ENCODE data around the gene NAT9.

NAT9 gene

DNA sequence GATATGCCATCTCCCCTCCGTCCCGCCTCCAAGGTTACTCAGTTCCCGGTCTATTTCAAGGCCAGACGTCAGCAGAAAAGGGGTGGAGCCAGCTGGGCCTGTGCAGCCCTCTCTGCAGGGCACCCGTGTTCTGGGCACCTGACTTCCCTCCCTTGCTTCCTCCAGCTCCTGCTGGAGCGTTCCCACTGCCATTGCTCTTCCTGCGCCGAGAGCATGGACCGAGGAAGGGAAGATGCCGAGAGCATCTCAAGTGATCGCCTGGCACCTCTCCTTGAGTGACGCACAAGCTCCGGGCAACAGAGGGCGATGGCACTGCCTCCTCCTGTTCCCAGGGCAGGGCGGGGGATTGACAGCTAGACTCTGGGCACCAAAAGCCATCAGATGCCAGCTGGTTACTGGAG is 29.4 kb upstream of the NAT9 start:
- no peak overlapping the region for H3K27ac ChIP-seq (ENCODE audit: low read depth in 2 of 2, low read length in 2 of 2)
- no peak overlapping the region for H3K9ac ChIP-seq (ENCODE audit: low read depth in 1 of 2, low read length in 2 of 2)
- no peaks in the 10 kb centered on the region for H3K9me3 ChIP-seq (ENCODE audit: control insufficient read depth in 2 of 2, low read length in 2 of 2)
- H3K36me3 ChIP-seq (ENCODE audit: control insufficient read depth in 2 of 2, insufficient read depth in 2 of 2, low read length in 2 of 2): peaks cover 4 to 18% of the 10 kb centered on the region in 2 donors
- H3K4me3 ChIP-seq (ENCODE audit: low read length in 2 of 2): no peak overlapping the region
- H3K27me3 ChIP-seq (ENCODE audit: control insufficient read depth in 2 of 2, insufficient read depth in 2 of 2, low read length in 2 of 2): no peaks in the 10 kb centered on the region
- no peaks in the 10 kb centered on the region for H3K4me1 ChIP-seq (ENCODE audit: control insufficient read depth in 2 of 2, insufficient read depth in 2 of 2, low read length in 2 of 2)

DNA sequence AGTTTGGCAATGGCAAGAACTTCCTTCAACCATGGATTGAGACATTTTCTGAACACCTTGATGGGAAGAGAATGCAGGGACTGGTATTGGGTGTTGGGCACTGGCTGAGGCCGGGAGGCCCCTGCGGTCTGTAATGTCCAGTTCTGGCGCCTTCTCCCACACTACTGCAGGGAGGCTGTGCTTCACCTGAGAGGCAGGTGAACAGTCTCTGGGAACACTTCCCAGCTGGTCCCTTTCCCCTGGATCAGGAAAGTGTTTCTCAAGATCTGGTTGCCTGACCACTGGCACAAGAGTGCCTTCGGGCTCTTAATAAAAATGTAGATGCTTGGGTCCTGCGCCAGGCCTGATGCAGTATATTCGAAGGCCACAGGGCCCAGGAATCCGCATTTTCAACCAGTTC is 28.5 kb upstream of the NAT9 start:
- Histone ChIP-seq H3K4me1 (ENCODE audit: control insufficient read depth in 2 of 2, insufficient read depth in 2 of 2, low read length in 2 of 2) (no peaks in the 10 kb centered on the region), H3K36me3 (ENCODE audit: control insufficient read depth in 2 of 2, insufficient read depth in 2 of 2, low read length in 2 of 2) (peaks cover 9 to 17% of the 10 kb centered on the region in 2 donors), H3K27ac (ENCODE audit: low read depth in 2 of 2, low read length in 2 of 2) (no peak overlapping the region), H3K9me3 (ENCODE audit: control insufficient read depth in 2 of 2, low read length in 2 of 2) (no peaks in the 10 kb centered on the region), H3K27me3 (ENCODE audit: control insufficient read depth in 2 of 2, insufficient read depth in 2 of 2, low read length in 2 of 2) (no peaks in the 10 kb centered on the region), H3K9ac (ENCODE audit: low read depth in 1 of 2, low read length in 2 of 2) (no peak overlapping the region), H3K4me3 (ENCODE audit: low read length in 2 of 2) (no peak overlapping the region)

DNA sequence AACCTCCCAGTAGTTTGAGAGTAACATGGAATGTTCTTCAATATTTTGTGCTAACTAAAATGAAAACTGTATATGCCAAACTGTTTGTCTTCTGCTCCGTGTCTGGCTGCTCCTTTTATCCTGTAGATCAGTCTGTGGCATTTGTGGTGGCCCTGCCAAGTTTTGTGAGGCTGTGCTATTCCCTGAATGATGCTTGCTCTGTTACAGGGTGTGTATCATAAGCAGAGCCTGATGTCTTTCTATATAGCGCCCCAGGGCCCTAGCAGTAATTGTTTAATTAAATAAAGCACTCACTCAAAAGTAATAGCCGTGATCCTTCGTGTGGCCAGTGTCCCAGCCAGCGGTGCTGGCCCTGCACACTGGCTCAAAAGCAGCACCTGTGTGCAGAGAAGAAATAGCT is 27.8 kb upstream of the NAT9 start:
- no peak overlapping the region for H3K4me3 ChIP-seq (ENCODE audit: low read length in 2 of 2)
- H3K4me1 ChIP-seq (ENCODE audit: control insufficient read depth in 2 of 2, insufficient read depth in 2 of 2, low read length in 2 of 2): no peaks in the 10 kb centered on the region
- H3K27me3 ChIP-seq (ENCODE audit: control insufficient read depth in 2 of 2, insufficient read depth in 2 of 2, low read length in 2 of 2): no peaks in the 10 kb centered on the region
- H3K27ac ChIP-seq (ENCODE audit: low read depth in 2 of 2, low read length in 2 of 2): no peak overlapping the region
- H3K9me3 ChIP-seq (ENCODE audit: control insufficient read depth in 2 of 2, low read length in 2 of 2): no peaks in the 10 kb centered on the region
- no peak overlapping the region for H3K9ac ChIP-seq (ENCODE audit: low read depth in 1 of 2, low read length in 2 of 2)
- H3K36me3 ChIP-seq (ENCODE audit: control insufficient read depth in 2 of 2, insufficient read depth in 2 of 2, low read length in 2 of 2): peaks cover 10 to 23% of the 10 kb centered on the region in 2 donors

DNA sequence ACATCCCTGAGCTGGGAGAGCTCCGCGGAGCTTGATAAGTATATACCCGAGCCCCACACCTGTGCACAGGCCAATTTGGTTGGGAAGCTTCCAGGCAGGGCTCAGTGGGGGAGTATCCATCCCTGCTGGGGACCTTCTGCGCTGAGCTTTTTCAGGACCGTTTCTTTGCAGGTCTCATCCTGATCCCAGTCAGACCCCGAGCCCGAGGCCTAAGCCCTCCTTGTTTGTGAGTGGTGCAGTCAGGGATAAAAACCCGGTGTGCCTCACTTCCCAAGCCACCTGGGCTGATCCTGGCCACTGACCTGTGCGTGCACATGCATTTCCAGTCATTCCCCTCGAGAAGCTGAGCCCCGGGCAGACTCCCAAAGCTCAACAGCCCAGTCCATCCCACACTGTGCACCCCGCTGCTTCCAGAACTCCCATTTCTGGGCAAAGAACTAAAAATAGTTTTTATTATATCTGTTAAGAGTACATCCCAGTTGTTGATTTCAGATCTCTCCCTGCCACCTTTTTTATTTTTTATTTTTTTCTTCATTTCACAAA is 27.3 kb upstream of the NAT9 start:
- H3K9ac ChIP-seq (ENCODE audit: low read depth in 1 of 2, low read length in 2 of 2): no peak overlapping the region
- no peak overlapping the region for H3K27ac ChIP-seq (ENCODE audit: low read depth in 2 of 2, low read length in 2 of 2)
- no peaks in the 10 kb centered on the region for H3K4me1 ChIP-seq (ENCODE audit: control insufficient read depth in 2 of 2, insufficient read depth in 2 of 2, low read length in 2 of 2)
- no peaks in the 10 kb centered on the region for H3K27me3 ChIP-seq (ENCODE audit: control insufficient read depth in 2 of 2, insufficient read depth in 2 of 2, low read length in 2 of 2)
- peaks cover 10 to 28% of the 10 kb centered on the region in 2 donors for H3K36me3 ChIP-seq (ENCODE audit: control insufficient read depth in 2 of 2, insufficient read depth in 2 of 2, low read length in 2 of 2)
- no peaks in the 10 kb centered on the region for H3K9me3 ChIP-seq (ENCODE audit: control insufficient read depth in 2 of 2, low read length in 2 of 2)
- H3K4me3 ChIP-seq (ENCODE audit: low read length in 2 of 2): no peak overlapping the region

DNA sequence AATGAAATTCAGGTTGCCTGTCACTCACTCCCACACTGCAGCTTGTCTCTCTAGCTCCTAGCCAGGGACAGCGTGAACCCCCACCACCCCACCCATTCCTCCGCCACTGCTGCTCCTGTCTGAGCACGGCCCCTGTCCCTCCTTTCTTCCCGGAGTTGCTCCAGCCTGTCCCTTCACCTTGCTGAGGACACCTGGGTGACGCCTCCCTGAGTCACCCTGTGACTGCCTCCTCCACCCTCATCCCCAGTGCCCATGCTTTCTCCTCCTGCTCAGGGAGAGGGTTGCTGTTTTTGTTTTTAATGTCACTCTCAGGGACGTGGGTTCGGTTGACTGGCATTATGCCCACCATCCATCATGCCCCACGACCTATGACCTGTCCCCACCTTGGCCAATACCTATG is 25.8 kb upstream of the NAT9 start:
- Histone ChIP-seq H3K4me1 (ENCODE audit: control insufficient read depth in 2 of 2, insufficient read depth in 2 of 2, low read length in 2 of 2) (no peaks in the 10 kb centered on the region), H3K9me3 (ENCODE audit: control insufficient read depth in 2 of 2, low read length in 2 of 2) (no peaks in the 10 kb centered on the region), H3K4me3 (ENCODE audit: low read length in 2 of 2) (no peak overlapping the region), H3K27ac (ENCODE audit: low read depth in 2 of 2, low read length in 2 of 2) (no peak overlapping the region), H3K27me3 (ENCODE audit: control insufficient read depth in 2 of 2, insufficient read depth in 2 of 2, low read length in 2 of 2) (no peaks in the 10 kb centered on the region), H3K9ac (ENCODE audit: low read depth in 1 of 2, low read length in 2 of 2) (no peak overlapping the region), H3K36me3 (ENCODE audit: control insufficient read depth in 2 of 2, insufficient read depth in 2 of 2, low read length in 2 of 2) (peaks cover 10 to 36% of the 10 kb centered on the region in 2 donors)

DNA sequence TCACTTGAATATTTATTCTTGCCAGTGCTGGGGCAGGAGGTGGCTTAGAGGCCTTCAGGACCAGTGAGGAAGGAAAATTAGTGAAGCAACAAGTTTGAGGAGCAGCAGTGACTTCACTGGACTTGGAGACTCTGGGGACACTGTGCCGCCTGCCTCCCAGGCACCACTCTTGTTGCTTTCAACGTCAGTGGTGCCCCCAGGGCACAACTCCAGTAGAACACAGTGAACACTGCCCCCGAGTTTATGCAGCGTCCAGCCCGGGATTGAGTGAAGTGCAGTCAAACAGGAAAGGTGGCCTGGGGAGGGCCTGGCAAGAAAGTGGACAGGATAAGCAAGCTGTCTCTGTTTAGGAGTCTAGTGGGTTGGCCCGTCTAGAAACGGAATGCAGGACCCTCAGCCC is 24.4 kb upstream of the NAT9 start:
- Histone ChIP-seq H3K9ac (ENCODE audit: low read depth in 1 of 2, low read length in 2 of 2) (no peak overlapping the region), H3K27ac (ENCODE audit: low read depth in 2 of 2, low read length in 2 of 2) (no peak overlapping the region), H3K9me3 (ENCODE audit: control insufficient read depth in 2 of 2, low read length in 2 of 2) (no peaks in the 10 kb centered on the region), H3K36me3 (ENCODE audit: control insufficient read depth in 2 of 2, insufficient read depth in 2 of 2, low read length in 2 of 2) (peaks cover 14 to 45% of the 10 kb centered on the region in 2 donors), H3K27me3 (ENCODE audit: control insufficient read depth in 2 of 2, insufficient read depth in 2 of 2, low read length in 2 of 2) (no peaks in the 10 kb centered on the region), H3K4me3 (ENCODE audit: low read length in 2 of 2) (no peak overlapping the region), H3K4me1 (ENCODE audit: control insufficient read depth in 2 of 2, insufficient read depth in 2 of 2, low read length in 2 of 2) (no peaks in the 10 kb centered on the region)

DNA sequence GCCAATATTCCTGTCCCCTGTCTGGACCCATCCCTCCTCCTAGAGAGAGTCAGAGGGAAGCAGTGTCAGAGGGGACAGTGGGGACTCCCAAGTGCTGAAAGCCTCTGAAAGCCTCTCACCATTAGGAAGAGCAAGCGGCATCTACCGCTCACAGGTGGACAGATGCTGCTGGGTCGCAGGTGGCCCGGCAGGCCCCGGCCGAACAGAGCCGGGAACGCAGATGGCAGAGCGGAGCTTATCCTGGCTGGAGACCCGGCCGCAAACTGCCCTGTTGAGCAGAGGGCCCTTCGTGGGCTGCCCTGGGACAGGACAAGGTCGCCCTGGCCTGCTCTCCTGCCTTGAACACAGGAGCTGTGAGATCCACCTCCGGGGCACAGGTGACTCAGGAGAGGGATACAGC is 23.0 kb upstream of the NAT9 start:
- no peak overlapping the region for H3K9ac ChIP-seq (ENCODE audit: low read depth in 1 of 2, low read length in 2 of 2)
- H3K4me3 ChIP-seq (ENCODE audit: low read length in 2 of 2): no peak overlapping the region
- H3K9me3 ChIP-seq (ENCODE audit: control insufficient read depth in 2 of 2, low read length in 2 of 2): no peaks in the 10 kb centered on the region
- peaks cover 16 to 54% of the 10 kb centered on the region in 2 donors for H3K36me3 ChIP-seq (ENCODE audit: control insufficient read depth in 2 of 2, insufficient read depth in 2 of 2, low read length in 2 of 2)
- H3K27ac ChIP-seq (ENCODE audit: low read depth in 2 of 2, low read length in 2 of 2): no peak overlapping the region
- H3K27me3 ChIP-seq (ENCODE audit: control insufficient read depth in 2 of 2, insufficient read depth in 2 of 2, low read length in 2 of 2): no peaks in the 10 kb centered on the region
- H3K4me1 ChIP-seq (ENCODE audit: control insufficient read depth in 2 of 2, insufficient read depth in 2 of 2, low read length in 2 of 2): no peaks in the 10 kb centered on the region

DNA sequence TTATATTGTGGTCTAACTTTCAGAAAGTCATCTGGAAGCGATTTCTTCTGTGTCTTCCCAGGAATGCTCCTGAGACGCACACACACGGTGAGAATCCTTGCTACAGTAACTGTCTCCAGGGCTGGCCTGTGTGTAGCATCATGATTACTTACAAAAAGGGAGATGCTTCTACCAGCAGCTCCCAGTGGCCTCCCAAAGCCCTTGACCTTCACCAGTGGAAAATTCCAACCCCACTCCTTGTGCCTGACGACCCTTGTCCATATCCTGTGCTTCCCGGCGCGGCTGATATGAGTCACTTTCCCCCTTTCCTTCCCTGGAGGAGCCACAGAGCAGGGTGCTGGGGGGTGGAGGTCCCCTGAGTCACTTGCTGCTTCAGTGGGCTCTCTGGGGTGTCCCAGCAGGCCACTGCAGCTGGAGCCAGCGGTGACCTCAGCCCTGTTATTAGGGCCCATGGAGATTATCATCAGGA is 22.1 kb upstream of the NAT9 start:
- Histone ChIP-seq H3K9me3 (ENCODE audit: control insufficient read depth in 2 of 2, low read length in 2 of 2) (no peaks in the 10 kb centered on the region), H3K9ac (ENCODE audit: low read depth in 1 of 2, low read length in 2 of 2) (no peak overlapping the region), H3K27ac (ENCODE audit: low read depth in 2 of 2, low read length in 2 of 2) (no peak overlapping the region), H3K4me1 (ENCODE audit: control insufficient read depth in 2 of 2, insufficient read depth in 2 of 2, low read length in 2 of 2) (no peaks in the 10 kb centered on the region), H3K4me3 (ENCODE audit: low read length in 2 of 2) (no peak overlapping the region), H3K36me3 (ENCODE audit: control insufficient read depth in 2 of 2, insufficient read depth in 2 of 2, low read length in 2 of 2) (peaks cover 16 to 60% of the 10 kb centered on the region in 2 donors), H3K27me3 (ENCODE audit: control insufficient read depth in 2 of 2, insufficient read depth in 2 of 2, low read length in 2 of 2) (no peaks in the 10 kb centered on the region)

DNA sequence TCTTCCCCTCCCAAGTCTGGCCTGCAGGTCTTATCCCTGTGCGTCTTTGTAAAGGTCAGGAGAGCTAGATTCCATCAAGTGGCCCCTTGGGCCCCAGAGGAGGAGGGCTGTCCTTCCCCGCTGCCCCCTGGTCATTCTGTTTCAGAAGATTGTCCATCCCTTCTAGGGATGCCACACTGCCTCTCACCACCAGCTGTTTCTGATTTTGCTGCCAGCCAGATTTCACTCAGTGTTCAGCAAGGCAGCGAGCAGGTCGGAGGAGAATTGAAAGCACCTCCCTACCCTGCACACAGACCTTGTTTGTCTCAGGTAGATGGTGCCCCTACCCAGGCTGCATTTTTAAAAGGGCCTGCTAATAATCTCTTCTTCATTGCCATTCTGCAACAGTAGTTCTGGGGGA is 21.7 kb upstream of the NAT9 start:
- Histone ChIP-seq H3K4me1 (ENCODE audit: control insufficient read depth in 2 of 2, insufficient read depth in 2 of 2, low read length in 2 of 2) (no peaks in the 10 kb centered on the region), H3K9ac (ENCODE audit: low read depth in 1 of 2, low read length in 2 of 2) (no peak overlapping the region), H3K27me3 (ENCODE audit: control insufficient read depth in 2 of 2, insufficient read depth in 2 of 2, low read length in 2 of 2) (no peaks in the 10 kb centered on the region), H3K9me3 (ENCODE audit: control insufficient read depth in 2 of 2, low read length in 2 of 2) (no peaks in the 10 kb centered on the region), H3K4me3 (ENCODE audit: low read length in 2 of 2) (no peak overlapping the region), H3K27ac (ENCODE audit: low read depth in 2 of 2, low read length in 2 of 2) (no peak overlapping the region), H3K36me3 (ENCODE audit: control insufficient read depth in 2 of 2, insufficient read depth in 2 of 2, low read length in 2 of 2) (peaks cover 16 to 64% of the 10 kb centered on the region in 2 donors)

DNA sequence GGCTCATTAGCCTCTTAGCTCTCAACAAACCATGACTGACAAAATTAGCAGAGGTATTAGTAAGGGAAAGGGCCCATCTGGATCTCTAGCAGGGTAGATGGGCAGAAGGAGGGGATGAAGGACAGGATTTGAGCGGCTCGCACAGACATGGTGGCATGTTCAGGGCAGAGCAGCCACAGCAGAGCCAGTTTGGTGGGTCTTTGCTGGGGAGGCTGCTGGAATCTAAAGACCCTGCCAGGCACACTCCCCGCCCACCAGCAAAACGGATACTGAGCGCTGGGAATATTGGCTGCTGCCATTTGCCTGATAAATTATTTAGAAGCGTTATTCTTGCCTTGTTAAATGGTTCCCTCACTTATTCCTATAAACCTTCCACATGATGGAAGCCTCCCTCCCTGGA is 20.7 kb upstream of the NAT9 start:
- Histone ChIP-seq H3K36me3 (ENCODE audit: control insufficient read depth in 2 of 2, insufficient read depth in 2 of 2, low read length in 2 of 2) (peaks cover 16 to 65% of the 10 kb centered on the region in 2 donors), H3K9me3 (ENCODE audit: control insufficient read depth in 2 of 2, low read length in 2 of 2) (no peaks in the 10 kb centered on the region), H3K27ac (ENCODE audit: low read depth in 2 of 2, low read length in 2 of 2) (no peak overlapping the region), H3K4me1 (ENCODE audit: control insufficient read depth in 2 of 2, insufficient read depth in 2 of 2, low read length in 2 of 2) (no peaks in the 10 kb centered on the region), H3K9ac (ENCODE audit: low read depth in 1 of 2, low read length in 2 of 2) (no peak overlapping the region), H3K4me3 (ENCODE audit: low read length in 2 of 2) (no peak overlapping the region), H3K27me3 (ENCODE audit: control insufficient read depth in 2 of 2, insufficient read depth in 2 of 2, low read length in 2 of 2) (no peaks in the 10 kb centered on the region)

DNA sequence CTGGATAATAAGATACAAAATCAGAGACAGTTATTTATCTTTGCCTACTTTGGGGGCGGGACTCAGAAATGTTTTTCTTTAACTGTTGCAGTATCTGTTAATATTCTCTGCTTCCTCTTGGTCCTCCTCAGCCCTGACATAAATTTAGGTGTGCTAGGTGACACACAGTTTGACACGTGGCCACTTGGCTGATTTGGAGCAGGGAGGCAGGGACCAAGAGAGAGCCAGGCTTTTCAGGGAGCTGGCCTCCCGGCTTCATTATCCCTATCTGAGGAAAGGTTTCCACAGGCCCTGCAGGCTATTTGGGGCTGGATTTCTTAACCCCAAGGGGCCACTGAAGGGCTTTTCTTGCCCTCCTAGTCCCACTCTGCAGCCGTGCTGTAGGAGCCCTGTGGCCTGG is 20.1 kb upstream of the NAT9 start:
- H3K36me3 ChIP-seq (ENCODE audit: control insufficient read depth in 2 of 2, insufficient read depth in 2 of 2, low read length in 2 of 2): peaks cover 15 to 62% of the 10 kb centered on the region in 2 donors

More for the DNA sequence above, 20.1 kb upstream of the NAT9 start:
- no peak overlapping the region for H3K4me3 ChIP-seq (ENCODE audit: low read length in 2 of 2)
- peaks cover 0 to under 1% of the 10 kb centered on the region in 2 donors for H3K4me1 ChIP-seq (ENCODE audit: control insufficient read depth in 2 of 2, insufficient read depth in 2 of 2, low read length in 2 of 2)
- no peak overlapping the region for H3K9ac ChIP-seq (ENCODE audit: low read depth in 1 of 2, low read length in 2 of 2)
- H3K9me3 ChIP-seq (ENCODE audit: control insufficient read depth in 2 of 2, low read length in 2 of 2): no peaks in the 10 kb centered on the region
- no peaks in the 10 kb centered on the region for H3K27me3 ChIP-seq (ENCODE audit: control insufficient read depth in 2 of 2, insufficient read depth in 2 of 2, low read length in 2 of 2)
- H3K27ac ChIP-seq (ENCODE audit: low read depth in 2 of 2, low read length in 2 of 2): no peak overlapping the region
